Ishikawa (cell line): ENCODE results near the gene LANCL2.

Source experiments
- TAF1 ChIP-seq: IDR thresholded peaks from 2 replicates; pipeline ENCODE4 v1.6.1; 2012; ENCODE audit warnings: low read depth, mild to moderate bottlenecking
- YY1 ChIP-seq: IDR thresholded peaks from 2 replicates; pipeline ENCODE4 v1.6.1; 2012; ENCODE audit warnings: low read depth

DNA sequence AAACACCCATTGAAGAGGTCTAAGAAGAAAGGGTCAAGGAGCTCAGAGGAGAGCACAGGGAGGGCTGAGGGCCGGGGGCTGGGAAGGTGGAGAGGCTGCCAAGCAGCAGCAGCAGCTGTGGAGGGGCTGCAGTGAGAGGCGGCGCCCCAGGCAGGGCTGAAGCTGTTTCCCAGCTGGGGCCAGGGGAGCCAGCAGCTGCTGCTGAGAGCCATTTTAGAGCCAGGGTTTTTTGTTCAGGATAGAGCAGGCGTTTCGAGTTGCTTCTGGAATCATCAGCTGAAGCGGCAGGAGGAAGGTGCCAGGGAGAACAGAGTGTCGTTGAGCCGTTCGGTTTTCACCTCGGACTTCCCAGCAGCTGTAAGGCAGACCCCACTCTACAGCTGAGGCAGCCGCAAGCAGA lies 62.7 kb downstream of the LANCL2 start:
- TF ChIP-seq TAF1 (no peak), YY1 (no peak)
